Measurements from ENCODE around the gene PLLP.

The PLLP gene

GRCh38 chr16:57329718-57330327, 45.4 kb upstream of the PLLP start:
- Histone ChIP-seq H3F3A (ENCODE audit: insufficient read depth, low read length) (0 out of 2 replicates have a peak, but pooled peaks cover 6% of the 10 kb centered on the region), H3K27ac (ENCODE audit: low read length) (no peak overlapping the region), H3K36me3 (replicated peaks; ENCODE audit: insufficient read depth, low read length) (no peaks in the 10 kb centered on the region), H3K9ac (ENCODE audit: low read length) (no peak overlapping the region), H2AFZ (ENCODE audit: low read length) (no peak overlapping the region), H3K4me2 (ENCODE audit: low read depth, low read length) (no peak overlapping the region), H4K20me1 (ENCODE audit: insufficient read depth, low read length) (no peaks in the 10 kb centered on the region), H3K27me3 (replicated peaks; ENCODE audit: insufficient read depth, low read length) (no peaks in the 10 kb centered on the region), H3K4me3 (ENCODE audit: low read length) (no peak overlapping the region), H3K9me3 (replicated peaks; ENCODE audit: insufficient read depth, low read length) (no peaks in the 10 kb centered on the region), H3K4me1 (ENCODE audit: low read length) (no peaks in the 10 kb centered on the region), H3K79me2 (ENCODE audit: low read length) (no peaks in the 10 kb centered on the region), H3K9me2 (replicated peaks; ENCODE audit: insufficient read depth, low read length) (no peaks in the 10 kb centered on the region)
- no peak for DNase-seq
- no peak for TF ChIP-seq CTCF (IDR thresholded peaks at IDR 0.05; ENCODE audit: low read length)
- TF ChIP-seq EZH2 (optimal IDR thresholded peaks at IDR 0.05; ENCODE audit: low read depth, low read length) = no peak
- TF ChIP-seq EZH2phosphoT487 (IDR thresholded peaks at IDR 0.05; ENCODE audit: low read length) = no peak

GRCh38 chr16:57325458-57325857, 41.0 kb upstream of the PLLP start:
- Histone ChIP-seq H3F3A (ENCODE audit: insufficient read depth, low read length) (0 out of 2 replicates have a peak, but pooled peaks cover 7% of the 10 kb centered on the region), H3K4me1 (ENCODE audit: low read length) (peaks cover 4% of the 10 kb centered on the region; the same call in 1 of the 2 replicates), H4K20me1 (ENCODE audit: insufficient read depth, low read length) (no peaks in the 10 kb centered on the region), H3K9ac (ENCODE audit: low read length) (no peak overlapping the region), H3K79me2 (ENCODE audit: low read length) (no peaks in the 10 kb centered on the region), H3K27ac (ENCODE audit: low read length) (no peak overlapping the region), H2AFZ (ENCODE audit: low read length) (no peak overlapping the region), H3K36me3 (replicated peaks; ENCODE audit: insufficient read depth, low read length) (no peaks in the 10 kb centered on the region), H3K9me3 (replicated peaks; ENCODE audit: insufficient read depth, low read length) (no peaks in the 10 kb centered on the region), H3K27me3 (replicated peaks; ENCODE audit: insufficient read depth, low read length) (no peaks in the 10 kb centered on the region), H3K4me3 (ENCODE audit: low read length) (no peak overlapping the region), H3K4me2 (ENCODE audit: low read depth, low read length) (no peak overlapping the region), H3K9me2 (replicated peaks; ENCODE audit: insufficient read depth, low read length) (no peaks in the 10 kb centered on the region)
- TF ChIP-seq CTCF (IDR thresholded peaks at IDR 0.05; ENCODE audit: low read length) = no peak
- TF ChIP-seq EZH2 (optimal IDR thresholded peaks at IDR 0.05; ENCODE audit: low read depth, low read length) = no peak
- TF ChIP-seq EZH2phosphoT487 (IDR thresholded peaks at IDR 0.05; ENCODE audit: low read length) = no peak
- no peak for DNase-seq

GRCh38 chr16:57324749-57325148, 40.3 kb upstream of the PLLP start:
- Histone ChIP-seq H3K9me3 (replicated peaks; ENCODE audit: insufficient read depth, low read length) (no peaks in the 10 kb centered on the region), H3F3A (ENCODE audit: insufficient read depth, low read length) (0 out of 2 replicates have a peak, but pooled peaks cover 7% of the 10 kb centered on the region), H3K4me3 (ENCODE audit: low read length) (no peak overlapping the region), H3K9ac (ENCODE audit: low read length) (no peak overlapping the region), H3K9me2 (replicated peaks; ENCODE audit: insufficient read depth, low read length) (no peaks in the 10 kb centered on the region), H3K4me2 (ENCODE audit: low read depth, low read length) (no peak overlapping the region), H3K27ac (ENCODE audit: low read length) (no peak overlapping the region), H3K27me3 (replicated peaks; ENCODE audit: insufficient read depth, low read length) (no peaks in the 10 kb centered on the region), H3K4me1 (ENCODE audit: low read length) (peaks cover 4% of the 10 kb centered on the region; the same call in 1 of the 2 replicates), H3K36me3 (replicated peaks; ENCODE audit: insufficient read depth, low read length) (no peaks in the 10 kb centered on the region), H3K79me2 (ENCODE audit: low read length) (no peaks in the 10 kb centered on the region), H4K20me1 (ENCODE audit: insufficient read depth, low read length) (no peaks in the 10 kb centered on the region), H2AFZ (ENCODE audit: low read length) (no peak overlapping the region)
- no peak for DNase-seq
- TF ChIP-seq CTCF (IDR thresholded peaks at IDR 0.05; ENCODE audit: low read length) = no peak
- TF ChIP-seq EZH2 (optimal IDR thresholded peaks at IDR 0.05; ENCODE audit: low read depth, low read length) = no peak
- TF ChIP-seq EZH2phosphoT487 (IDR thresholded peaks at IDR 0.05; ENCODE audit: low read length) = no peak
